Omental fat pad (tissue), 4 donors: ENCODE measurements around the gene TMEM86A. TPM values are rescaled to one million over a fixed set of nuclear protein-coding genes. Genes with fewer than 3 reads are reported as not detected.
A peak's percentile ranks its signal among the peaks of the same experiment; 100 is the strongest.

Source experiments
- ATAC-seq: fragments of 150-250 bp; one replicate; pipeline ENCODE4 v1.9.1; 2016; ENCODE audit warnings: mild to moderate bottlenecking, moderate library complexity; ENCODE audit not compliant: low FRiP score
- DNase-seq: peaks from one replicate; pipeline ENCODE4 v3.0.0-alpha.2; 2019; ENCODE audit warnings: low spot score
- total RNA-seq, 4 donors: library from RNA; depleted of rRNA; stranded (reverse); fragments of >200 nt; gene quantifications; one replicate each; pipeline ENCODE4 v1.1.0, GENCODE V29; 2016
- TF ChIP-seq, protein P1 (sequence below), 3 donors: fragments of 450-650 bp; IDR thresholded peaks; one replicate each; pipeline ENCODE4 v1.5.1; 2016 to 2017; ENCODE audit warnings: antibody characterized with exemption in 3 of 3, mild to moderate bottlenecking in 3 of 3, moderate library complexity in 2 of 3

The TMEM86A gene
- total RNA-seq, 4 donors from 2014 or later = 3.4 to 8.3 (median 5.8) TPM

DNA sequence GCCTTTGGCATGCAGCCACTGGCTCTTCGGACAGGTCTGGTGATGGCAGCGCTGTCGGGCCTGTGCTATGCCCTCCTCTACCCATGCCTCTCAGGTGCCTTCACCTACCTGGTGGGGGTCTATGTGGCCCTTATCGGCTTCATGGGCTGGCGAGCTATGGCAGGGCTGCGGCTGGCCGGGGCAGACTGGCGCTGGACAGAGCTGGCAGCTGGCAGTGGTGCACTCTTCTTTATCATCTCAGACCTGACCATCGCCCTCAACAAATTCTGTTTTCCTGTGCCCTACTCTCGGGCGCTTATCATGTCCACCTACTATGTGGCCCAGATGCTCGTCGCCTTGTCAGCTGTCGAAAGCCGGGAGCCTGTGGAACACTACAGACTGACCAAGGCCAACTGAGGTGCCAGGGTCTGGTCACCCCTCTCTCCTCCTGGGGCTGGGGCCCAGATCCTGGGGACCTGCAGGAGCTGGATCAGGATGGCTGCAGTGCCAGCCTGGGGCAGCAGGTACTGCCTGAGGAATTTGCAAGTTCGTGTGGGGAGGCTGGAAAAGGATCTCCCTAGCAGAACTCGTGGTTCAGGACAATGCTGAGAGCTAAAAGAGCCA is 3.1 kb downstream of the TMEM86A start:
- DNase-seq (no peak), ATAC-seq (no peak)
- TF ChIP-seq, protein P1, sequence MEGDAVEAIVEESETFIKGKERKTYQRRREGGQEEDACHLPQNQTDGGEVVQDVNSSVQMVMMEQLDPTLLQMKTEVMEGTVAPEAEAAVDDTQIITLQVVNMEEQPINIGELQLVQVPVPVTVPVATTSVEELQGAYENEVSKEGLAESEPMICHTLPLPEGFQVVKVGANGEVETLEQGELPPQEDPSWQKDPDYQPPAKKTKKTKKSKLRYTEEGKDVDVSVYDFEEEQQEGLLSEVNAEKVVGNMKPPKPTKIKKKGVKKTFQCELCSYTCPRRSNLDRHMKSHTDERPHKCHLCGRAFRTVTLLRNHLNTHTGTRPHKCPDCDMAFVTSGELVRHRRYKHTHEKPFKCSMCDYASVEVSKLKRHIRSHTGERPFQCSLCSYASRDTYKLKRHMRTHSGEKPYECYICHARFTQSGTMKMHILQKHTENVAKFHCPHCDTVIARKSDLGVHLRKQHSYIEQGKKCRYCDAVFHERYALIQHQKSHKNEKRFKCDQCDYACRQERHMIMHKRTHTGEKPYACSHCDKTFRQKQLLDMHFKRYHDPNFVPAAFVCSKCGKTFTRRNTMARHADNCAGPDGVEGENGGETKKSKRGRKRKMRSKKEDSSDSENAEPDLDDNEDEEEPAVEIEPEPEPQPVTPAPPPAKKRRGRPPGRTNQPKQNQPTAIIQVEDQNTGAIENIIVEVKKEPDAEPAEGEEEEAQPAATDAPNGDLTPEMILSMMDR (IDR thresholded peaks at IDR 0.05) = no peak

DNA sequence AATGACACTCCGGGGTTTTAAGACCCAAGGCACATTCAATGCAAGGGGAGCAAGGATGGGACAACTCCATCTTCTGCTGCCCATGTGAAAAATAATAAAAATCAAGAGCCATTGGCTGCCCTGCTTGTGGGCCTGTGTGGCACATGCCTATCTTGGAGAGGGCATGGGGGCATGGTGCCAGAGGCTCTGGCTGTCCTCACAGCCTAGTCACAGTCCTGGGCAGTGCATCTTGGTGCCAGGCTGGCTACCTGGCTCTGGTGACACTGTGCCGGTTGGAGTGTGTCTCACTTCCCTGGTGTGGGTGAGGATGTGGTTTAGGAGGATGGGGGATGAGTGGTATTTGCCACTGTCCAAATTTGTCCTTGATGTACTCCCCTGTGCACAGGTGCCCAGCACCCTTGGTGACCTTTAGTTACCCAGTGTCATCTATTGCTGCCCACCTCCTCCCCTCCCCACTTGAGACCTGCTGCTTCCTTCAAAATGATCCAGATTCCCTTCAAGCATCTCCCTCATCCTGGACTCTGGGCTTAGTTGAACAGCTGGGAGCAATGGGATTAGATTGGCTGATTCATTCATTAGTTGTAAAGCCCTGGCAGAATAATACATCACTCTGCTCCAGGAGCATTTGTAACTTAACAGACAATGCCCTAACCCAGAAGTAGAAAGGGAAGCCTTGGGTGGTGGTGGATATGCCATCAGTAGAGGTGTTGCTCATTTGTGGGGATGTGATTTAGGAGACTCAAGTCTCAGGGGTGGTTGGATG is 4.6 kb downstream of the TMEM86A start:
- ATAC-seq (no peak), DNase-seq (no peak)
- TF ChIP-seq, protein P1 (IDR thresholded peaks at IDR 0.05) = no peak

DNA sequence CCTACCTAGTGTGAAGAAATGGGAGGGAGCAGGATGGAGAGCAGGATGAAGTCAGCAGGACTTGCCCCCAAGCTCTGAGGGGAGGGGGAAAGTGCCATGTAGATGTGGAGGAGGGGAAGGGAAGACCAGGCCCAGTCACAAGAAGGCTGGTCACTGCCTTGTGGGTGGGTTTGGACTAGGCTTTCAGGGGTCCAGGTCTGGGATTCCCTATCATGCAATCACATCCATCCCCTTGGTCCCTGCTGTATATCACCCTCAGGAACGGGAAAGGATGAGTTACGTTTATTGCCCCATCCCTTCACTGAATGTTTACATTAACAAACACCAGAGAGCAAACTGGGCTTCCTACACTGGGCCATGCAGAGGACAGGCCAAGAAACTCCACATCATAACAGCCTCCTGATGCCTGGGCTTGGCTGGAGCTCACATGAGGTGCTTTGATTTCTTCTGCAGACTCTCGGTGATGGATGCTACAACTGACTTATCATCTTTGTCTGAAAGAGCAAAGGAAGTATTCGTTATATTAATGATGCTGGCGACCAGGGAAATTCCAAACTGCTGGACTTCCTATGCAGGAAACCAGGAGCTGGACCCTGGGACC is 5.6 kb downstream of the TMEM86A start:
- ATAC-seq (no peak), DNase-seq (no peak)
- TF ChIP-seq, protein P1 (IDR thresholded peaks at IDR 0.05) = no peak

DNA sequence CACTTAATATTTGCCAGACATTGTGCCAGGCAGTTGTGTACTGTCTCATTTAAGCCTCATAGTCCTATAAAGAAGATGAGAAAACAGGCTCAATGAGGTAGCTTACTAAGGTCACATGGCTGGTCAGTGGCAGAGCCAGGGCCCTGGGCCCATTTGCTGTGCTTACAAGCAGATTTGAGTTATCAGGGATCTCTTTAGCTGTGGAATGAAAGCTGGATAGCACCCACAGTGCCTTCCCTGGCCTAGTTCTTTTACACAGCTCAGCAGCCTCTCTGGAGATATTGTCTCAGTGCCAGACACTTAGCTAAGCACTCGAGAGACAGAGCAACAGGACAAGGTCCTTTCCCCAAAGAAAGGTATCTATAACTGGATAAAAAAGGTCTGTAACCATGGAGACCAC is 6.1 kb downstream of the TMEM86A start:
- ATAC-seq = no peak
- no peak for DNase-seq
- TF ChIP-seq, protein P1 (IDR thresholded peaks at IDR 0.05) = no peak

DNA sequence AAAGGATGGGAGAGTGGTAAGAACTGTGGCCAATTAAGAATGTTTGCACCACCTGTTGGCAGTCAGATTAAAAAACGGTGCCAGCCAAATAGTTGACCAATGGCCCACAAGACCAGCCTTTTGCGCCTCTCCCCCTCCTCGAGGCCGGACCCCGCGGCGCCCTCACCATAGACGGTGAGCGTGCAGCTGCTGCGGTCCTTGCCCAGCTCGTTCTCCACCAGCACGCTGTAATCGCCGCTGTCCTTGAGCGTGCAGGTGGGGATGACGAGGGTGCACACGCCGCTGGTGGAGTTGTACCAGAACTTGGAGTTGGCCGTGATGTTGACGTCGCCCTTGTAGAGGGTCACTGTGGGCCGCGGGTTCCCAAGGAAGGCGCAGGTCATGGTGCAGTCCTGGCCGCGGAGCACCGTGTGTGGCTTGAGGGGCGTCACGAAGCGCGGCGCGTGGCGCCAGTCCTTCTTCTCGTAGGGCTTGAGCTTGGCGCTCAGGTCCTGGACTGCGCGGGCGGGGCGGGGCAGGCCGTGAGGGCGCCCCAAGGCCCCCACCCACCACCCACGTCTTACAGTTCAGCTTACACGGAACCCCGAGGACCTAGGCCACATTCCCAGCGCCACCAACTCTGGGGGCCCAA is 7.2 kb downstream of the TMEM86A start:
- no peak for DNase-seq
- peak; percentile 74 for ATAC-seq

GRCh38 chr11:18706330-18707243 is 8.0 kb downstream of the TMEM86A start:
- peak; percentile 74 for ATAC-seq
- TF ChIP-seq, protein P1 (IDR thresholded peaks at IDR 0.05) = no peak
- DNase-seq = no peak

More for the DNA sequence above, 7.2 kb downstream of the TMEM86A start:
- TF ChIP-seq, protein P1 (IDR thresholded peaks at IDR 0.05) = no peak
